ENCODE measurements around the gene PRRT3. TPM values are rescaled to one million over a fixed set of nuclear protein-coding genes. Genes with fewer than 3 reads are reported as not detected.

Gene PRRT3
- polyA plus RNA-seq, 1 of the 3 experiments (the other 2 are of a cell fraction): 5.5 TPM

GRCh38 chr3:9955067-9955502 lies 2.9 kb upstream of the PRRT3 start:
- Histone ChIP-seq H3K36me3 (replicated peaks in 1 of 2; ENCODE audit: control insufficient read depth in 1 of 2, insufficient read depth in 2 of 2, low read length in 1 of 2) (no peaks in the 10 kb centered on the region), H3K9me2 (no peaks in the 10 kb centered on the region), H3K27me3 (ENCODE audit: insufficient read depth) (no peaks in the 10 kb centered on the region), H4K20me1 (ENCODE audit: insufficient read depth) (no peaks in the 10 kb centered on the region), H3K9me3 (no peaks in the 10 kb centered on the region), H3K4me2 (no peak overlapping the region), H3K27ac (ENCODE audit: low read depth in 2 of 2, low read length in 1 of 2) (no peak overlapping the region), H3K9ac (no peak overlapping the region), H2AFZ (ENCODE audit: low read depth) (no peak overlapping the region), H3F3A (replicated peaks; ENCODE audit: insufficient read depth) (peaks cover 5% of the 10 kb centered on the region), H3K79me2 (ENCODE audit: insufficient read depth) (no peaks in the 10 kb centered on the region), H3K4me1 (ENCODE audit: control insufficient read depth in 1 of 2, insufficient read depth in 2 of 2, low read depth in 1 of 2, low read length in 1 of 2) (peaks cover 13% of the 10 kb centered on the region in 2 experiments; a peak in 3 of 4 replicates), H3K4me3 (ENCODE audit: low read depth in 2 of 2, low read length in 1 of 2) (no peak overlapping the region)
- WGBS (ENCODE audit: low lambda C conversion rate): 52% methylated on average over 12 of the region's 12 CpGs
- ChIA-PET POLR2A (interaction anchor here (1.2 to 2.1 kb wide), 2 partner anchors 9 to 22 kb away, joined by 3 to 5 read pairs; partner anchors contain the start of gene CRELD1), CTCF (interaction anchor here (0.9 to 2.0 kb wide), 6 partner anchors 8 to 106 kb away, joined by 3 to 5 read pairs (median 4); partner anchors contain the start of gene CRELD1)
- no peak for TF ChIP-seq REST (IDR thresholded peaks at IDR 0.05; ENCODE audit: low read depth, low read length)
- TF ChIP-seq EP300 (IDR thresholded peaks at IDR 0.05; ENCODE audit: borderline replicate concordance in 1 of 2, low read depth in 1 of 2, low read length in 1 of 2): peak in 1 of 2 experiments; percentile 19; a peak in 1 of 4 replicates
- no peak for TF ChIP-seq MAX (IDR thresholded peaks at IDR 0.05; ENCODE audit: low read depth)
- TF ChIP-seq ZBTB33 (IDR thresholded peaks at IDR 0.05; ENCODE audit: borderline replicate concordance, low read depth): no peak
- TF ChIP-seq NFIC (IDR thresholded peaks at IDR 0.05; ENCODE audit: borderline replicate concordance): peak; percentile 69; the same call in 1 of the 2 replicates
- 0 out of 2 replicates have a peak, but pooled peaks have one; percentile 39 for TF ChIP-seq TCF12 (IDR thresholded peaks at IDR 0.05)
- TF ChIP-seq CTCF (IDR thresholded peaks at IDR 0.05): no peak
- DNase-seq: no peak

All from SK-N-SH (cell line).